SK-N-SH treated with all-trans-retinoic acid at 6 μM for 48 hours (cell line): ENCODE measurements around the gene DIPK1A.

Experiments used
- ARNTL ChIP-seq: fragments of 450-650 bp; formaldehyde crosslinking; IDR thresholded peaks from 2 replicates; pipeline ENCODE4 v1.5.0; 2020; ENCODE audit warnings: low read depth, mild to moderate bottlenecking, moderate library complexity, borderline replicate concordance
- PPARA ChIP-seq: fragments of 250-450 bp; sonication (Bioruptor Pico); IDR thresholded peaks from 2 replicates; pipeline ENCODE4 v1.5.0; 2020; ENCODE audit warnings: mild to moderate bottlenecking, borderline replicate concordance
- ZC3H10 ChIP-seq: fragments of 250-450 bp; sonication (Bioruptor Pico); IDR thresholded peaks from 2 replicates; pipeline ENCODE4 v1.5.1; 2021; ENCODE audit warnings: mild to moderate bottlenecking, moderate library complexity
- ZFP3 ChIP-seq: fragments of 250-450 bp; sonication (Bioruptor Pico); IDR thresholded peaks from 2 replicates; pipeline ENCODE4 v1.5.0; 2020; ENCODE audit warnings: mild to moderate bottlenecking, moderate library complexity
- ZFP30 ChIP-seq: fragments of 450-650 bp; formaldehyde crosslinking; IDR thresholded peaks from 2 replicates; pipeline ENCODE4 v1.5.0; 2022; ENCODE audit warnings: mild to moderate bottlenecking, moderate library complexity
- TF ChIP-seq, protein P1 (sequence below): fragments of 250-450 bp; sonication (Bioruptor Pico); IDR thresholded peaks from 2 replicates; pipeline ENCODE4 v1.5.0; 2020; ENCODE audit warnings: mild to moderate bottlenecking, moderate library complexity
- TF ChIP-seq, protein P2 (sequence below): fragments of 250-450 bp; sonication (Bioruptor Pico); IDR thresholded peaks from 2 replicates; pipeline ENCODE4 v1.8.0; 2020; ENCODE audit warnings: mild to moderate bottlenecking, moderate library complexity, borderline replicate concordance

DNA sequence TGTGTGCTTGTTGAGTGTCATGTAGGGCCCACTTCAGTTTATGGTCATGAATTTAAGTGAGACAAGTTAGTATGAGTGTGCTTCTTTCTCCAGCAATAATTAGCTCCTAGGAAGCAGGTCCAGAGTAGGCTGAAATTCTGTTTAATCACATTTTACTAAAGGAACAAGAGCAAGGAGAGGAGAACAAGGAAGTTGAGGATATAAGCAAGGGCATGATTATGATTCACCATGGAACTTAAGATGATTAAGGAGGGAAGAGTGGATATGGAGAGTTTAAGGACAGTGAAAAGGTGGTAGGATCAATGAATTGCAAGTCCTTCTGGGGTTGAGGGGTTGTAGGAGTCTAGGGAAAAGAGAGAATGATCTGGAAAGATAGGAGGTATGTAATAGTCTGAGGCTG lies 3.1 kb upstream of the DIPK1A start:
- TF ChIP-seq, protein P1, sequence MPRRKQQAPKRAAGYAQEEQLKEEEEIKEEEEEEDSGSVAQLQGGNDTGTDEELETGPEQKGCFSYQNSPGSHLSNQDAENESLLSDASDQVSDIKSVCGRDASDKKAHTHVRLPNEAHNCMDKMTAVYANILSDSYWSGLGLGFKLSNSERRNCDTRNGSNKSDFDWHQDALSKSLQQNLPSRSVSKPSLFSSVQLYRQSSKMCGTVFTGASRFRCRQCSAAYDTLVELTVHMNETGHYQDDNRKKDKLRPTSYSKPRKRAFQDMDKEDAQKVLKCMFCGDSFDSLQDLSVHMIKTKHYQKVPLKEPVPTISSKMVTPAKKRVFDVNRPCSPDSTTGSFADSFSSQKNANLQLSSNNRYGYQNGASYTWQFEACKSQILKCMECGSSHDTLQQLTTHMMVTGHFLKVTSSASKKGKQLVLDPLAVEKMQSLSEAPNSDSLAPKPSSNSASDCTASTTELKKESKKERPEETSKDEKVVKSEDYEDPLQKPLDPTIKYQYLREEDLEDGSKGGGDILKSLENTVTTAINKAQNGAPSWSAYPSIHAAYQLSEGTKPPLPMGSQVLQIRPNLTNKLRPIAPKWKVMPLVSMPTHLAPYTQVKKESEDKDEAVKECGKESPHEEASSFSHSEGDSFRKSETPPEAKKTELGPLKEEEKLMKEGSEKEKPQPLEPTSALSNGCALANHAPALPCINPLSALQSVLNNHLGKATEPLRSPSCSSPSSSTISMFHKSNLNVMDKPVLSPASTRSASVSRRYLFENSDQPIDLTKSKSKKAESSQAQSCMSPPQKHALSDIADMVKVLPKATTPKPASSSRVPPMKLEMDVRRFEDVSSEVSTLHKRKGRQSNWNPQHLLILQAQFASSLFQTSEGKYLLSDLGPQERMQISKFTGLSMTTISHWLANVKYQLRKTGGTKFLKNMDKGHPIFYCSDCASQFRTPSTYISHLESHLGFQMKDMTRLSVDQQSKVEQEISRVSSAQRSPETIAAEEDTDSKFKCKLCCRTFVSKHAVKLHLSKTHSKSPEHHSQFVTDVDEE (CRISPR knock-in tag): no peak
- TF ChIP-seq, protein P2, sequence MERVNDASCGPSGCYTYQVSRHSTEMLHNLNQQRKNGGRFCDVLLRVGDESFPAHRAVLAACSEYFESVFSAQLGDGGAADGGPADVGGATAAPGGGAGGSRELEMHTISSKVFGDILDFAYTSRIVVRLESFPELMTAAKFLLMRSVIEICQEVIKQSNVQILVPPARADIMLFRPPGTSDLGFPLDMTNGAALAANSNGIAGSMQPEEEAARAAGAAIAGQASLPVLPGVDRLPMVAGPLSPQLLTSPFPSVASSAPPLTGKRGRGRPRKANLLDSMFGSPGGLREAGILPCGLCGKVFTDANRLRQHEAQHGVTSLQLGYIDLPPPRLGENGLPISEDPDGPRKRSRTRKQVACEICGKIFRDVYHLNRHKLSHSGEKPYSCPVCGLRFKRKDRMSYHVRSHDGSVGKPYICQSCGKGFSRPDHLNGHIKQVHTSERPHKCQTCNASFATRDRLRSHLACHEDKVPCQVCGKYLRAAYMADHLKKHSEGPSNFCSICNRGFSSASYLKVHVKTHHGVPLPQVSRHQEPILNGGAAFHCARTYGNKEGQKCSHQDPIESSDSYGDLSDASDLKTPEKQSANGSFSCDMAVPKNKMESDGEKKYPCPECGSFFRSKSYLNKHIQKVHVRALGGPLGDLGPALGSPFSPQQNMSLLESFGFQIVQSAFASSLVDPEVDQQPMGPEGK (CRISPR knock-in tag): no peak
- no peak for TF ChIP-seq ZFP3 (CRISPR knock-in tag)
- TF ChIP-seq ZC3H10 (CRISPR knock-in tag): no peak
- TF ChIP-seq PPARA (CRISPR knock-in tag): no peak
- no peak for TF ChIP-seq ZFP30 (CRISPR knock-in tag)
- TF ChIP-seq ARNTL (CRISPR knock-in tag): no peak
